ENCODE data around the gene CTIF. TPM values are rescaled to one million over a fixed set of nuclear protein-coding genes. Genes with fewer than 3 reads are reported as not detected.
A peak's percentile ranks its signal among the peaks of the same experiment; 100 is the strongest.

Gene CTIF
- total RNA-seq, 4 donors from 2014 or later, result 16.6 to 116 (median 34.5) TPM

- Histone ChIP-seq H3K4me1 (peaks cover 0 to 4% (median 0%) of the 10 kb centered on the region in 4 donors), H3K4me3 (no peak overlapping the region), H3K9me3 (no peaks in the 10 kb centered on the region), H3K36me3 (no peaks in the 10 kb centered on the region), H3K27me3 (no peaks in the 10 kb centered on the region), H3K27ac (no peak overlapping the region)
- TF ChIP-seq CTCF (IDR thresholded peaks at IDR 0.05) (no peak), POLR2A (IDR thresholded peaks at IDR 0.05) (no peak)
- no peak for DNase-seq
Observed at GRCh38 chr18:48769006-48769636, 230.3 kb downstream of the CTIF start.

GRCh38 chr18:48770243-48770642, 231.4 kb downstream of the CTIF start:
- peaks cover 0 to 4% (median 0%) of the 10 kb centered on the region in 4 donors for H3K4me1 ChIP-seq
- H3K27me3 ChIP-seq, result no peaks in the 10 kb centered on the region
- H3K4me3 ChIP-seq, result no peak overlapping the region
- TF ChIP-seq CTCF (IDR thresholded peaks at IDR 0.05), result no peak
- no peak for TF ChIP-seq POLR2A (IDR thresholded peaks at IDR 0.05)
- H3K27ac ChIP-seq, result no peak overlapping the region
- no peak for DNase-seq
- no peaks in the 10 kb centered on the region for H3K9me3 ChIP-seq
- no peaks in the 10 kb centered on the region for H3K36me3 ChIP-seq

- H3K36me3 ChIP-seq, result no peaks in the 10 kb centered on the region
- TF ChIP-seq CTCF (IDR thresholded peaks at IDR 0.05), result no peak
- no peak for TF ChIP-seq POLR2A (IDR thresholded peaks at IDR 0.05)
- no peak for DNase-seq
- no peaks in the 10 kb centered on the region for H3K9me3 ChIP-seq
- H3K27ac ChIP-seq, result peak overlapping the region in 1 of 4 donors; percentile 47
- no peak overlapping the region for H3K4me3 ChIP-seq
- no peaks in the 10 kb centered on the region for H3K27me3 ChIP-seq
- peaks cover 0 to 5% (median 0%) of the 10 kb centered on the region in 4 donors for H3K4me1 ChIP-seq
Observed at GRCh38 chr18:48771641-48772375, 233.0 kb downstream of the CTIF start.

GRCh38 chr18:48772457-48772856, 233.6 kb downstream of the CTIF start:
- Histone ChIP-seq H3K36me3 (no peaks in the 10 kb centered on the region), H3K27ac (no peak overlapping the region), H3K4me3 (no peak overlapping the region), H3K27me3 (no peaks in the 10 kb centered on the region), H3K9me3 (no peaks in the 10 kb centered on the region), H3K4me1 (peaks cover 0 to 9% (median 2%) of the 10 kb centered on the region in 4 donors)
- DNase-seq, result no peak
- TF ChIP-seq CTCF (IDR thresholded peaks at IDR 0.05), result no peak
- TF ChIP-seq POLR2A (IDR thresholded peaks at IDR 0.05), result no peak

- Histone ChIP-seq H3K27ac (no peak overlapping the region), H3K9me3 (no peaks in the 10 kb centered on the region), H3K36me3 (no peaks in the 10 kb centered on the region), H3K4me3 (no peak overlapping the region), H3K4me1 (peaks cover 0 to 16% (median 4%) of the 10 kb centered on the region in 4 donors), H3K27me3 (no peaks in the 10 kb centered on the region)
- TF ChIP-seq CTCF (IDR thresholded peaks at IDR 0.05) (no peak), POLR2A (IDR thresholded peaks at IDR 0.05) (no peak)
- DNase-seq, result no peak
Observed at GRCh38 chr18:48773821-48774220, 235.0 kb downstream of the CTIF start.
